K562 (cell line): ENCODE data around the gene NCOA3.

Experiments used
- CBFA2T2 ChIP-seq: fragments of 450-650 bp; conservative IDR thresholded peaks from 2 replicates; pipeline ENCODE4 v1.6.1; 2017; ENCODE audit warnings: mild to moderate bottlenecking
- CTCF ChIP-seq, 3 experiments: IDR thresholded peaks in 2 of 3; conservative IDR thresholded peaks in 1 of 3; 2 replicates each; pipeline ENCODE4 v1.5.1; 2011 to 2012; ENCODE audit warnings: low read length in 3 of 3, mild to moderate bottlenecking in 3 of 3, control low read depth in 2 of 3, improper control_type of control experiment in 1 of 3, inconsistent platforms in 1 of 3, low read depth in 1 of 3, mixed read lengths in 1 of 3, moderate library complexity in 1 of 3; ENCODE audit not compliant: insufficient read depth in 2 of 3
- MTA2 ChIP-seq: fragments of 450-650 bp; IDR thresholded peaks from 2 replicates; pipeline ENCODE4 v1.6.1; 2016; ENCODE audit warnings: low read depth
- MXI1 ChIP-seq: IDR thresholded peaks from 2 replicates; pipeline ENCODE4 v1.6.1; 2011; ENCODE audit warnings: low read depth, mild to moderate bottlenecking, improper control_type of control experiment, low read length
- NR3C1 ChIP-seq: sonication (generic); formaldehyde crosslinking; IDR thresholded peaks from 2 replicates; pipeline ENCODE4 v1.8.1; 2022; ENCODE audit warnings: missing genetic modification reagents
- POLR2A ChIP-seq: fragments of 450-650 bp; conservative IDR thresholded peaks from 2 replicates; pipeline ENCODE4 v1.6.1; 2016
- PRDM10 ChIP-seq: fragments of 450-650 bp; IDR thresholded peaks from 2 replicates; pipeline ENCODE4 v1.6.1; 2018; ENCODE audit not compliant: partially characterized antibody
- RAD21 ChIP-seq, 2 experiments: fragments of 250-450 bp in 1 of 2; fragments of 450-650 bp in 1 of 2; sonication (Bioruptor Pico) in 1 of 2; formaldehyde crosslinking in 1 of 2; IDR thresholded peaks in 1 of 2; conservative IDR thresholded peaks in 1 of 2; 2 replicates each; pipeline versions ENCODE4 v1.4.0 to v1.8.0; 2020 to 2022; ENCODE audit warnings: mild to moderate bottlenecking in 2 of 2, moderate library complexity in 1 of 2

GRCh38 chr20:47498606-47499005, 3.1 kb upstream of the NCOA3 start:
- TF ChIP-seq POLR2A (no peak), MXI1 (no peak), CTCF (IDR thresholded peaks at IDR 0.05 in 2 of 3, conservative IDR thresholded peaks at IDR 0.05 in 1 of 3; ENCODE audit: insufficient read depth in 2 of 3, low read depth in 1 of 3, low read length in 3 of 3) (no peak), PRDM10 (no peak), MTA2 (no peak), CBFA2T2 (no peak), RAD21 (CRISPR knock-in tag; conservative IDR thresholded peaks at IDR 0.05 in 1 of 2, IDR thresholded peaks at IDR 0.05 in 1 of 2) (no peak), NR3C1 (no peak)
